ENCODE results near the gene PSMA8.
A peak's percentile ranks its signal among the peaks of the same experiment; 100 is the strongest.
"Not testable (repeated sequence)": the region's sequence is repeated elsewhere in the genome, so short reads cannot be mapped to it uniquely, and the experiment has no call there.

The PSMA8 gene

DNA sequence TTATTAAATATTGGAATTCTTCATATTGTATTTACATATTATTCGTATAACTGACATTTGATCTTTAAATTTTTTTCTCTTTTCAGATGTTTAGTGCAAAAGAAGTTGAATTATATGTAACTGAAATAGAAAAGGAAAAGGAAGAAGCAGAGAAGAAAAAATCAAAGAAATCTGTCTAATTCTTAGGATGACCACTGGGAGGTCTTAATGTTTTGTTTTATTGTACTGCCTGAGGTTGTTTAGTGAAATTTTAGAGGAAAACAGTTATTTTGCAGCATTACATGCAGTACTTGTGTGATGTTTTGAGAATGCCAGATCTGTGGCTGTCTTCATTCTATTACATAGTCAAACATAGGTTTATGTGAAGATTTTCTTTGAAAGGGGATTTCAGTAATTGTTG is 58.6 kb downstream of the PSMA8 start:
- Histone ChIP-seq H3K4me1 (no peaks in the 10 kb centered on the region), H3K4me3 (no peak overlapping the region), H3K36me3 (replicated peaks) (no peaks in the 10 kb centered on the region), H3K9me3 (no peaks in the 10 kb centered on the region), H3K27me3 (ENCODE audit: low read depth) (no peaks in the 10 kb centered on the region)
- DNase-seq (ENCODE audit: low spot score in 2 of 2): no peak
- in situ Hi-C loops (cut with MboI; ENCODE audit: low sequenced_read_pairs): no loop called here

DNA sequence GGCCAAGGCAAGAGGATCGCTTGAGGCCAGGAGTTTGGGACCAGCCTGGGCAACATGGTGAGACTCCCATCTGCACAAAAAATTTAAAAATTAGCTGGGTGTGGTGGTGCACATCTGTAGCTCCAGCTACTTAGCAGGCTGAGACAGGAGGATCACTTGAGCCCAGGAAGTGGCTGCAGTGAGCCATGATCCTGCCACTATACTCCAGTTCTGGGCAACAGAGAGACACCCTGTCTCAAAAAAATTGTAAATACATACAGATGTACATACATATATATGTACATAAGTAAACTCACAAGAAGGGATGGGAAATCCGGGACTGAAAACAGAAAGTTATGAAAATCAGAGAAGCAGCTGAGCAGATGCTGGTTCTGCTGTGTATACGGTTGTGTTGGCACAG is 62.9 kb downstream of the PSMA8 start:
- no peaks in the 10 kb centered on the region for H3K4me1 ChIP-seq

DNA sequence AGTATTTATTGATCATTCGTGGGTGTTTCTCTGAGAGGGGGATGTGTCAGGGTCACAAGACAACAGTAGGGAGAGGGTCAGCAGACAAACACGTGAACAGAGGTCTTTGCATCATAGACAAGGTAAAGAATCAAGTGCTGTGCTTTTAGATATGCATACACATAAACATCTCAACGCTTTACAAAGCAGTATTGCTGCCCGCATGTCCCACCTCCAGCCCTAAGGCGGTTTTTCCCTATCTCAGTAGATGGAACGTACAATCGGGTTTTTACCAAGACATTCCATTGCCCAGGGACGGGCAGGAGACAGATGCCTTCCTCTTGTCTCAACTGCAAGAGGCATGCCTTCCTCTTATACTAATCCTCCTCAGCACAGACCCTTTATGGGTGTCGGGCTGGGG is 68.3 kb downstream of the PSMA8 start:
- H3K4me1 ChIP-seq; H3K36me3 ChIP-seq (replicated peaks); H3K27me3 ChIP-seq (ENCODE audit: low read depth); in situ Hi-C loops (cut with MboI; ENCODE audit: low sequenced_read_pairs); H3K4me3 ChIP-seq; DNase-seq (ENCODE audit: low spot score in 2 of 2); H3K9me3 ChIP-seq: not testable (repeated sequence)

More for the DNA sequence above, 62.9 kb downstream of the PSMA8 start:
- no peaks in the 10 kb centered on the region for H3K27me3 ChIP-seq (ENCODE audit: low read depth)
- in situ Hi-C loops (cut with MboI; ENCODE audit: low sequenced_read_pairs): no loop called here
- no peaks in the 10 kb centered on the region; the same call in 1 of the 2 replicates for H3K9me3 ChIP-seq
- DNase-seq (ENCODE audit: low spot score in 2 of 2): no peak
- H3K36me3 ChIP-seq (replicated peaks): no peaks in the 10 kb centered on the region
- no peak overlapping the region for H3K4me3 ChIP-seq

DNA sequence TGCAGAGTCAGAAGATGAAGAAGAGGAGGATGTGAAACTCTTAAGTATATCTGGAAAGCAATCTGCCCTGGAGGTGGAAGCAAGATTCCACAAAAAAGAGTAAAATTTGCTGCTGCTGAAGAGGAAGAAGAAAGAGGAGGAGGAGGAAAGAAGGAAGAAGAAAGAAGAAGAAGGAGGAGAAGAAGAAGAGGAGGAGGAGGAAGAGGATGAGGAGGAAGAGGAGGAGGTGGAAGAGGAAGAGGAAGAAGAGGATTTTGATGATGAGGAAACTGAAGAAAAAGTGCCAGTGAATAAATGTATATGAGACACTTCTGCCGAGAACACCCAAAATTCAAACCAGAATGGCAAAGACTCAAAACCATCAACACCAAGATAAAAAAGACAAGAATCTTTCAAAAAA is 71.6 kb downstream of the PSMA8 start:
- Histone ChIP-seq H3K9me3 (no peaks in the 10 kb centered on the region; the same call in 1 of the 2 replicates), H3K27me3 (ENCODE audit: low read depth) (no peaks in the 10 kb centered on the region), H3K36me3 (replicated peaks) (no peaks in the 10 kb centered on the region), H3K4me1 (no peaks in the 10 kb centered on the region), H3K4me3 (no peak overlapping the region)
- in situ Hi-C loops (cut with MboI; ENCODE audit: low sequenced_read_pairs): no loop called here
- DNase-seq (ENCODE audit: low spot score in 2 of 2): no peak

DNA sequence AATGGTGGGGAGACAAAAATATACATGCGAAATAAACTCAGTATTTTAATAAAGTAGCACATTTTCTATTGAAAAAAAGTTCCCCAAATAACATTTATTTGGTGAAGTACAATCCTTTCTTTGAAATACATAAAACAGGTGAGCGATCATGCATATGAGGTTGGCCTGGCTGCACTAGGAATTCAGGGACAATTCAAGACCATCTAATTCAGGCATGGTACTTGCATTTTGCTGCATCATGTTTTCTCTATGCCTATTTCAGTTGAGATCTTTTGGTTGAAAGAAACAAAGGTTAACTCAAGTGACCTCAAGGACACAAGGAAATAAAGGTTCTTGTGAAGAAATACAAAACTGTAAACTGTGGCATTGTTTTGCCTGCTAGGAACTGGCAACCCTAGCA is 72.8 kb downstream of the PSMA8 start:
- DNase-seq (ENCODE audit: low spot score in 2 of 2): no peak
- H3K4me1 ChIP-seq: no peaks in the 10 kb centered on the region
- no peaks in the 10 kb centered on the region for H3K27me3 ChIP-seq (ENCODE audit: low read depth)
- no peak overlapping the region for H3K4me3 ChIP-seq
- no peaks in the 10 kb centered on the region for H3K9me3 ChIP-seq
- in situ Hi-C loops (cut with MboI; ENCODE audit: low sequenced_read_pairs): no loop called here
- H3K36me3 ChIP-seq (replicated peaks): no peaks in the 10 kb centered on the region

DNA sequence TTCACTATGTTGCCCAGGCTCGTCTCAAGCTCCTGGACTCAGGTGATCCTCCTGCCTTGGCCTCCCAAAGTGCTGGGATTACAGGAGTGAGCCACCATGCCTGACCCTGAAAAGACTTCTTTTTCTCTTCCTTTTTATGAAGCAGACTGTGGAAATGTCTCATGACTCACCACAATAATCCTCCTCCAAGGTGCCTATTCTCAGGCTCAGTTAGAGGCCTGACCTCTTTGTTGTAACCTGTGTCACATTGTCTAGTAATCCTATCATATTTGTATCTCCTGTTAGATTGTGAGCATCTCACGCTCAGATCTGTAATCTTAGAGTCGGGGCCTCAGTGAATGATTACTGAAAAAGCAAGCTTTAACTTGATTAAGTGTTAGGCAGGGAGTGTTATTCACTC is 74.3 kb downstream of the PSMA8 start:
- no peaks in the 10 kb centered on the region for H3K36me3 ChIP-seq (replicated peaks)
- no peaks in the 10 kb centered on the region for H3K27me3 ChIP-seq (ENCODE audit: low read depth)
- in situ Hi-C loops (cut with MboI; ENCODE audit: low sequenced_read_pairs): no loop called here
- DNase-seq (ENCODE audit: low spot score in 2 of 2): no peak
- H3K4me3 ChIP-seq: no peak overlapping the region
- no peaks in the 10 kb centered on the region for H3K9me3 ChIP-seq
- no peaks in the 10 kb centered on the region for H3K4me1 ChIP-seq

DNA sequence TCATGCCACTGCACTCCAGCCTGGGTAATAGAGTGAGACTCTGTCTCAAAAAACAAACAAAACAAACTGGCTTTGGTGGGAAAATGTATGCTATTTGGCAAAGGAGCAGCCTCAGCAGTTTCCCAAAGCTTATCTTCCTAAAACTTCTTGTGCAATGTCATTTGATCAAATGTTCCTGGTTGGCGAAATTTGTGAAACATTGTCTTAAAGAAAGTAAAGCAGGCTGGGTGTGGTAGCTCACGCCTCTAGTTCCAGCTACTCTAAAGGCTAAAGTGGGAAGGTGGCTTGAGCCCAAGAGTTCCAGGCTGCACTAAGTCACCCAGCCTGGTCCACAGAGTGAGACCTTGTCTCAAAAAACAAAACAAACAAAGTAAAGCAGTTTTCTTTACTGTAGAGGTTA is 75.3 kb downstream of the PSMA8 start:
- Histone ChIP-seq H3K4me3 (no peak overlapping the region), H3K9me3 (no peaks in the 10 kb centered on the region), H3K4me1 (no peaks in the 10 kb centered on the region), H3K27me3 (ENCODE audit: low read depth) (no peaks in the 10 kb centered on the region), H3K36me3 (replicated peaks) (no peaks in the 10 kb centered on the region)
- no peak for DNase-seq (ENCODE audit: low spot score in 2 of 2)
- in situ Hi-C loops (cut with MboI; ENCODE audit: low sequenced_read_pairs): no loop called here

DNA sequence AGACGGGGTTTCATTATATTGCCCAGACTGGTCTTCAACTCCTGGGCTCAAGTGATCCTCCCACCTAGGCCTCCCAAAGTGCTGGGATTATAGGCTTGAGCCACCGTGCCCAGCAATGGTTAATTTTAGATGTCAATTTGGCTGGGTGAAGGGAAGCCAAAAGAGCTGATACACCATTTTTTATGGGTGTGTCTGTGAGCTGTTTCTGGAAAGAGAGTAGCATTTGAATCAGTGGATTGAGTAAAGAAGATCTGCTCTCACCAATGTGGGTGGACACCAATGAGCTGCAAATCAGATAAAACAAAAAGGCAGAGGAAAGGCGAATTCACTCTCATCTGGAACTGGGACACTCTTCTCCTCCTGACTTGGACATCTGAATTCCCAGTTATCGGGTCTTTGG is 76.5 kb downstream of the PSMA8 start:
- in situ Hi-C loops (cut with MboI; ENCODE audit: low sequenced_read_pairs): no loop called here
- Histone ChIP-seq H3K4me1 (no peaks in the 10 kb centered on the region), H3K36me3 (replicated peaks) (no peaks in the 10 kb centered on the region), H3K9me3 (no peaks in the 10 kb centered on the region), H3K4me3 (no peak overlapping the region), H3K27me3 (ENCODE audit: low read depth) (no peaks in the 10 kb centered on the region)
- no peak for DNase-seq (ENCODE audit: low spot score in 2 of 2)

DNA sequence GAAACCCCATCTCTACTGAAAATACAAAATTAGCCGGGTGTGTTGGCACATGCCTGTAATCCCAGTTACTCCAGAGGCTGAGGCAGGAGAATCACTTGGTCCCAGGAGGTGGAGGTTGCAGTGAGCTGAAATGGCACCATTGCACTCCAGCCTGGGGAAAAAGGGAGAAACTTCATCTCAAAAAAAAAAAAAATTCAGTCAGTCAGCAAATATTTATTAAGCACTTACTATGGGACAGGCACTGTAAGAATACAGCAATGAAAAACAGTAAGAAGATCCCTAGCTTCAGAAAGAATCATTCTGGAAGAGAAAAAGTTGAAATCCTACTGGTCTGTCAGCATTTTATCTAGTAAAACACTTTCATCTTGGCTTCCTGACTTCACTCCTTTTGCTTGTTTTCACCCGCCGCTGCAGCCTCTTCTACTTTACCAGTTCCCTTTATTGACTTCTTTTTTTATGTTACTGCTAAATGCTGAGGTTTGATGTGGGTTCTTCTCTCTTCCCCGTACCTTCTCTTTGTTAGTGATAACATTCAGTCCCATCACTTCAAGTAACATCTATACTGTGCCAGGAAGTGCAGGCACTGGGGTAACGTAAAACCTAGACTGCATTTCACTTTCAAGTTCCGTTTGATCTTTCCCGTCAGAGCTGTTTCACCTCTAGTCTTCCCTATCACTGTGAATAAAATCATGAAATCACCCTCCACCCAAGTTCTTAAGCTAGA is 81.7 kb downstream of the PSMA8 start:
- in situ Hi-C loops (cut with MboI; ENCODE audit: low sequenced_read_pairs): no loop called here
- H3K4me3 ChIP-seq: no peak overlapping the region

DNA sequence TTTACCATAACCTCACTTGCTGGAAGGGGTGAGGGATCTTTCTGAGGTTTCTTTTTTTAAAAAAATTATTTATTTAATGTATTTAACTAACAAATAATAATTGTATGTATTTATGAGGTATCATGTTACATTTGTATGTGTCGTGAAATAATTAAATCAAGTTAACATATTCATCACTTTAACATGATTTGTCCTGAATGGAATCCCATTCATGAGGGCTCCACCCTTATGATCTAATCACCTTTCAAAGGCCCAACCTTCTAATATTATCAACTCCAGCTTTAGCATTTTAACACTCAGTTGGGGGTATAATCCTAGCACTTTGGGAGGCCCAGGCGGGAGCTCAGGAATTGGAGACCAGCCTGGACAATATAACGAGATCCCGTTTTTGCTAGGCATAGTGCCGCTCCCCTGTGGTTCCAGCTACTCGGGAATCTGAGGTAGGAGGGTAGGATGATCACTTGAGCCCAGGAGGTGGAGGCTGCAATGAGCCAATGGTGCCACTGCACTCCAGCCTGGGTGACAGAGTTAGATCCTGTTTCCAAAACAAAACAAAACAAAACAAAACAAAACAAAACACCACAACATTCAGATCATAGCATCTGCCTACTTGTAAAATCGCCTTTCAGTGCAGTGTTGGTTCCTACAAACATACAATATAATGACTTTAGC is 91.5 kb downstream of the PSMA8 start:
- Histone ChIP-seq H3K9me3 (no peaks in the 10 kb centered on the region), H3K36me3 (replicated peaks) (no peaks in the 10 kb centered on the region), H3K4me1 (peaks cover 15% of the 10 kb centered on the region), H3K27me3 (ENCODE audit: low read depth) (no peaks in the 10 kb centered on the region), H3K4me3 (no peak overlapping the region)
- peak in 1 of 2 experiments; percentile 18 for DNase-seq (ENCODE audit: low spot score in 2 of 2)
- in situ Hi-C loops (cut with MboI; ENCODE audit: low sequenced_read_pairs): no loop called here

More for the DNA sequence above, 81.7 kb downstream of the PSMA8 start:
- Histone ChIP-seq H3K36me3 (replicated peaks) (no peaks in the 10 kb centered on the region), H3K9me3 (no peaks in the 10 kb centered on the region), H3K4me1 (no peaks in the 10 kb centered on the region), H3K27me3 (ENCODE audit: low read depth) (no peaks in the 10 kb centered on the region)
- no peak for DNase-seq (ENCODE audit: low spot score in 2 of 2)

DNA sequence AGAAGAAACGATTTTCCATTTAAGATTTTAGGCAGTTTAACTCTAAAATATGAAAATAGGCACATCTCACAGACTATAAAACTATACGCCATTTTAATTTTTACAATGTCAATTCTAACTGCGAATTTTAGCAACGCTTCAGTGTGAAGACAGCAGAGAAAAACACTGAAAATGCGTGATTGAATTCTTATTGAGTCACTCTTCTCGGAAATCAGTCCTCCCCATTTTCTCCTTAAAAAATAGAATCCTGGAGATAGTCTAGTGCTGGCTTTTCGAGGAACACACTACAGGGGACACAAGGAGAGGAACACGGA is 92.2 kb downstream of the PSMA8 start:
- Histone ChIP-seq H3K4me3 (peak overlapping the region; percentile 81), H3K27me3 (ENCODE audit: low read depth) (no peaks in the 10 kb centered on the region), H3K4me1 (peaks cover 15% of the 10 kb centered on the region), H3K36me3 (replicated peaks) (no peaks in the 10 kb centered on the region), H3K9me3 (no peaks in the 10 kb centered on the region)
- in situ Hi-C loops (cut with MboI; ENCODE audit: low sequenced_read_pairs): no loop called here
- DNase-seq (ENCODE audit: low spot score in 2 of 2): no peak

DNA sequence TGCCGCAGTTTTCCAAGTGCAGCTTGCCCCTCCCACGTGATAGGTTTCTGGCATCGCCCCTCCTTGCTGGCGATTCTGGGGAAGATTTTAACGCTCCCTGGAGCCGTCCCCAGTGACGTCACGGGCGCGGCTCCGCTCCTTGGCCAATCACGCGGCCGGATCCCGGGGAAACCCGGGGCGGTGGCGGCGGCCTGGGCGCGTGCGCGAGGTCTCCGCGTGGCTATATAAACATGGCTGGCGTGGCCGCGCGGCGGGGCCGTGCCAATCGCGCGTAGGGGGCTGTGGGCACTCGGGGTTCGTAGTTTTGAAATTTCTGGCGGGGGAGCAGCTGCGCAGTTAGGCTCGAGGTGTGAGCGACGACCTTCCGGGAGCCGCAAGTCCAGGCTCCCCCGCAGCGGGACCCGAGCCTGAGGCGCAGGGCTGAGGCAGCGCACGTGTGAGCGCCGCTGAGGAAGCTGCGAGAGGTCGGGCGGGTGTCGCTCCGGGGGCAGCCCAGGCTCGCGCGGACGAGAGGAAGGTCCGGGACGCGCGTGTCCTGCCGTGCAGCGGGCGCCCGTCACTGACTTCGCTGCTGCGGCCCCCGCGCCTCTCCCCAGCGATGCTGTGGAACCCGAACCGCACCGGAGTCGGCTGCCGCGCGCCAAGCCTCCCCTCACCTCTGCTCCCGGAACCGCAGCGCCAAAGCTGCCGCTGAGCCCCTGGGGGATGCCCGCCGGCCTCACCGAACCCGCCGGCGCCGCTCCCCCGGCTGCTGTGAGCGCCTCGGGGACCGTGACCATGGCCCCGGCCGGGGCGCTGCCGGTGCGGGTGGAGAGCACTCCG is 92.8 kb downstream of the PSMA8 start, which contains the start of gene TAF4B:
Gene TAF4B (plus strand): TSS at position 217 of the 822 bp plus-strand sequence. CDS start 489 bp downstream, at position 706.
- Histone ChIP-seq H3K4me1 (peaks cover 12% of the 10 kb centered on the region), H3K27me3 (ENCODE audit: low read depth) (no peaks in the 10 kb centered on the region), H3K9me3 (no peaks in the 10 kb centered on the region; the same call in 1 of the 2 replicates), H3K36me3 (replicated peaks) (no peaks in the 10 kb centered on the region), H3K4me3 (peak within 1 kb of the TSS; percentile 81)
- peak; percentile 93 to 97 for DNase-seq (ENCODE audit: low spot score in 2 of 2)
- in situ Hi-C loops (cut with MboI; ENCODE audit: low sequenced_read_pairs): no loop called here

DNA sequence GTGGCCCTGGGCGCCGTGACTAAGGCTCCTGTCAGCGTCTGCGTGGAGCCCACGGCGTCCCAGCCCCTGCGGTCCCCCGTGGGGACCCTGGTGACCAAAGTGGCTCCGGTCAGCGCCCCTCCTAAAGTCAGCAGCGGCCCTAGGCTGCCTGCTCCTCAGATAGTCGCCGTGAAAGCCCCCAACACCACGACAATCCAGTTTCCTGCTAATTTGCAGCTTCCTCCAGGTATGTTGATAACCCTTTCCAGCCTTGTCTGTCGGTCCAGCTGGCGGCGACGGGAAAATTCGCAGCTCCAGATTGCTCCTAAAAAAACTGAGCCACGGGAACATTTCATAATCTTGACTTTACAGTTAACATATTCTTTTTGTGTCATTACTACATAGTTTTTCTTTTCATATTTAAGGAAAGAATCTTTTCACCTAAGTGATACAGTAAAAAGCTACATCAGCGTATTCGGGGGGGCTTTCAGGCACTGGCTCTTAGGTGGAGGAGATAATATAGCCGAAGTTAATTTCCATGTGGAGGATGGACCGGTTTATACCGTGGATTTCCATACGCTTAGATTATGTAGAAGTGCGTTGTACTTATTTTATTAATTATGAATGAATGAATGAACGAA is 93.5 kb downstream of the PSMA8 start:
- no peaks in the 10 kb centered on the region for H3K27me3 ChIP-seq (ENCODE audit: low read depth)
- in situ Hi-C loops (cut with MboI; ENCODE audit: low sequenced_read_pairs): no loop called here

More for the DNA sequence above, 93.5 kb downstream of the PSMA8 start:
- Histone ChIP-seq H3K36me3 (replicated peaks) (no peaks in the 10 kb centered on the region), H3K4me3 (peak overlapping the region; percentile 81), H3K4me1 (peaks cover 6% of the 10 kb centered on the region), H3K9me3 (no peaks in the 10 kb centered on the region; the same call in 1 of the 2 replicates)
- peak in 1 of 2 experiments; percentile 31 for DNase-seq (ENCODE audit: low spot score in 2 of 2)

Data from HAP-1 (cell line).